ENCODE data around the gene GPR155.

- TF ChIP-seq POLR2A (IDR thresholded peaks at IDR 0.05; ENCODE audit: low read depth, low read length) = no peak
- TF ChIP-seq POLR2AphosphoS5 (IDR thresholded peaks at IDR 0.05; ENCODE audit: low read depth, low read length) = no peak
These were observed 29.9 kb upstream of the GPR155 start for GRCh38 chr2:174516501-174517378.
